NB4 (cell line): ENCODE results near the gene LCN2.

ENCODE experiments used
- DNase-seq: peaks from one replicate; pipeline ENCODE4 v3.0.0; 2010; ENCODE audit warnings: low read depth
- H3K4me3 ChIP-seq: one replicate; pipeline ENCODE4 v1.5.1; 2011; ENCODE audit warnings: mild to moderate bottlenecking, low read depth, low read length, moderate library complexity
- MYC ChIP-seq: IDR thresholded peaks from 2 replicates; pipeline ENCODE4 v1.6.1; 2011; ENCODE audit warnings: low read depth, low read length
- POLR2A ChIP-seq: IDR thresholded peaks from 2 replicates; pipeline ENCODE4 v1.6.1; 2011; ENCODE audit warnings: mild to moderate bottlenecking; ENCODE audit not compliant: insufficient read length; ENCODE audit errors: extremely low read depth
- TF ChIP-seq, protein P1 (sequence below): IDR thresholded peaks from 2 replicates; pipeline ENCODE4 v1.6.1; 2011; ENCODE audit warnings: low read depth, low read length
- TF ChIP-seq, protein P2 (sequence below): IDR thresholded peaks from one replicate; pipeline ENCODE4 v1.5.1; 2012; ENCODE audit warnings: low read depth, low read length

The LCN2 gene

DNA sequence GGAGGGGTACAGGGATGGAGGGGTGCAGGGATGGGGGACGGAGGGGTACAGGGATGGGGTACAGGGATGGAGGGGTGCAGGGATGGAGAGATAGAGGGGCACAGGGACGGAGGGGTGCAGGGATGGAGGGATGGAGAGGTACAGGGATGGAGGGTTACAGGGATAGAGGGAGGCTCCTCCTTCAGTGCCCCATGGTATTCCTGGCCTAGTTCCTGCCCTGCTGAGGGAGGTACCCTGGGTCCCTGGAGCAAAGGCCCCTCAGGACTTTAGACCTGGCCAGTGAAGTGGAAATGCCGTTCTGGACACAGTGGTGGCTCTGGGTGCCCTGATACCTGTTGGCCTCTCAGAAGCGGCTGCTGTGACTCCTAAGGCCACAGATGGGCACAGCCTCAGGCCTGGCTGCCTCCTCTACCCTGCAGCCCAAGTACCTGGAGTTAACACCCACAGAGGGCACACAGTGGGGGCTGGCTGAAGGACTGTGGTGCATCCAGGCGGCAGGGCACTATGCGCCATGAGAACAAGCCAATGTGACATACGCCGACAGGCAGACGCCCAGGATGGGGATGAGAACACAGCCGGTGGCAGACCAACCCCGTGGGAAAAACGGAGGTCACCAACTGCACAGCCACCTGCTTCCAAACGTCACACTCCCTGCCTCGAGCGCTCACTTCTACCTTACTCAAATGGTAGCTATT is 30.1 kb upstream of the LCN2 start:
- H3K4me3 ChIP-seq, result no peak overlapping the region
- no peak for DNase-seq
- TF ChIP-seq, protein P1, sequence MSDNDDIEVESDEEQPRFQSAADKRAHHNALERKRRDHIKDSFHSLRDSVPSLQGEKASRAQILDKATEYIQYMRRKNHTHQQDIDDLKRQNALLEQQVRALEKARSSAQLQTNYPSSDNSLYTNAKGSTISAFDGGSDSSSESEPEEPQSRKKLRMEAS, result no peak
- no peak for TF ChIP-seq MYC
- TF ChIP-seq POLR2A, result no peak
- TF ChIP-seq, protein P2, sequence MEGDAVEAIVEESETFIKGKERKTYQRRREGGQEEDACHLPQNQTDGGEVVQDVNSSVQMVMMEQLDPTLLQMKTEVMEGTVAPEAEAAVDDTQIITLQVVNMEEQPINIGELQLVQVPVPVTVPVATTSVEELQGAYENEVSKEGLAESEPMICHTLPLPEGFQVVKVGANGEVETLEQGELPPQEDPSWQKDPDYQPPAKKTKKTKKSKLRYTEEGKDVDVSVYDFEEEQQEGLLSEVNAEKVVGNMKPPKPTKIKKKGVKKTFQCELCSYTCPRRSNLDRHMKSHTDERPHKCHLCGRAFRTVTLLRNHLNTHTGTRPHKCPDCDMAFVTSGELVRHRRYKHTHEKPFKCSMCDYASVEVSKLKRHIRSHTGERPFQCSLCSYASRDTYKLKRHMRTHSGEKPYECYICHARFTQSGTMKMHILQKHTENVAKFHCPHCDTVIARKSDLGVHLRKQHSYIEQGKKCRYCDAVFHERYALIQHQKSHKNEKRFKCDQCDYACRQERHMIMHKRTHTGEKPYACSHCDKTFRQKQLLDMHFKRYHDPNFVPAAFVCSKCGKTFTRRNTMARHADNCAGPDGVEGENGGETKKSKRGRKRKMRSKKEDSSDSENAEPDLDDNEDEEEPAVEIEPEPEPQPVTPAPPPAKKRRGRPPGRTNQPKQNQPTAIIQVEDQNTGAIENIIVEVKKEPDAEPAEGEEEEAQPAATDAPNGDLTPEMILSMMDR, result no peak

DNA sequence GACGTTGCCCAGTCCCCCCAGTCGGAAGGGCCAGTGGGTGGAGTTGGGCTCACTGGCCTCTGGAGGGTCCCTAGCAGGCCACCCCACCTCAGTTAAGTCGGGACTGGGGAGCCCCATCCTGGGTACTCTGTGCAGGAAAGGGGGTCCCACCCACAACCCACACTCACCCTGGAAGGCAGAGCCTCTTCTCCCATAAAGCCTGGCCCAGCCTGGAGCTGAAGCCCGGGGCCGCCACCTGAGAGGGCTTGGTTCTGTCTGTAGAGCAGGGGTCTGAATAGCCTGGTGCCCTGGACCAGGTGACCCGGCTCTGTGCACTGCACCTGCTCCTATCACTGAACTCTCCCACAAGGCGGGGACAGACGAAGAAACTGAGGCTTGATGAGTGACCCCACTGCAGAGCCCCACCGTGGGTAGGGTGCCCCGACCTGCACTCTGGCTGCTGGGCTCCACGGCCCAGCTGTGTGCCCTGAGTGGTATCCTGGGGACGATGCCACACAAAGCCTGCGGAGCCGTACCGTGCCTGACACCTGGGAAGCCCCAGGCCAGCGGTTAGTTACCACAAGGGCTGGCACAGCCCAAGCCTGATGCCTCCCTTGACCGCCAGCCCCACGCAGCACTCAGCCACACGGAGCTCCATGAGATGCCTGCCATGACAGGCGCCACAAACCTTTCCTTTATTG is 29.1 kb upstream of the LCN2 start:
- TF ChIP-seq, protein P1, result no peak
- no peak for TF ChIP-seq MYC
- TF ChIP-seq, protein P2, result no peak
- TF ChIP-seq POLR2A, result no peak
- no peak overlapping the region for H3K4me3 ChIP-seq
- no peak for DNase-seq

DNA sequence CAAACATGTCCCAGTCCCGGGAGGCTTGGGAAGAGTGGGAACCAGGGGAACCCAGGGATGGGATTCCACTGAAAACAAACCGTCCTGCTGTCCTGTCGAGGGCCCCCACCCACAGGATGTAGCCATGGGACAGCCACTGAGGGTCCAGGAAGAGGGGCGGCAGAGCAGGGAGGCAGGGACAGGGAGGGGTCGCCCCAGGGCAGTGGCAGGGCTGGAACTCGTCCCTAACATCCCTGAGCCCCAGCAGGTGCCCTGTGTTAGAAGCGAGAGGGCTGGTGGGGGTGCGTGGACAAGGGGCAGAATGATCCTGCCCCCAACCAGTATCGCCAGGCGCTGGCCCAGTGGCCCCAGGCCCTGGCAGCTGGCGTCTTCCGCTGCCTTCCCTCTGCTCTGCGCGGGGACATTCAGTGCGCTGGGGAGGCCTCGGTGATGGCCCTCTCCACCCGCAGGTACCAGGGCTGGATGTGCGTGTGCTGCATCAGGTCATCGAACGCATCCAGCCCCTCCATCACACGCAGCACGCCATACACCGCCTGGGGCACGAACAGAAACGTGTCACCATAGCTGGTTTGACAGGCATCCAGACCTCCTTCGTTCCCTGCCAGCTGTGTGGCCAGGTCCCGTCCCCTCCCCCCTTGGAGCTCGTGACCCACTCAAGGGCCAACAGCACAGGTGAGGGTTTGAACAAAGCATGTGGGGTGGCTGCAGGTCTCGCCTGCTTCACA is 28.4 kb upstream of the LCN2 start:
- no peak for DNase-seq
- no peak overlapping the region for H3K4me3 ChIP-seq
- no peak for TF ChIP-seq POLR2A
- TF ChIP-seq, protein P2, result no peak
- TF ChIP-seq, protein P1, result no peak
- no peak for TF ChIP-seq MYC

DNA sequence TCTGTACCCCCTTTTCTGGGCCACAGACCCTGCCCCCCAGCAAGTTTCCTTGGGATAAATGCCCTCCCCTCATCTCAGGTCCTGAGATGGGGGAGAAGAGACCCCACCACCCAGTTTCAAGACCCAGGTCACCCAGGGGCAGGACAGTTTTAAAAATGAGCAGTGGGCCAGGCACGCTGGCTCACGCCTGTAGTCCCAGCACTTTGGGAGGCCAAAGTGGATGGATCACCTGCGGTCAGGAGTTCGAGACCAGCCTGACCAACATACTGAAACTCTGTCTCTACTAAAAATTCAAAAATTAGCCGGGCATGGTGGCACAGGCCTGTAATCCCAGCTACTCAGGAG is 27.8 kb upstream of the LCN2 start:
- no peak for DNase-seq
- TF ChIP-seq, protein P1, result no peak
- TF ChIP-seq, protein P2, result no peak
- TF ChIP-seq MYC (no peak), POLR2A (no peak)
- H3K4me3 ChIP-seq, result no peak overlapping the region

DNA sequence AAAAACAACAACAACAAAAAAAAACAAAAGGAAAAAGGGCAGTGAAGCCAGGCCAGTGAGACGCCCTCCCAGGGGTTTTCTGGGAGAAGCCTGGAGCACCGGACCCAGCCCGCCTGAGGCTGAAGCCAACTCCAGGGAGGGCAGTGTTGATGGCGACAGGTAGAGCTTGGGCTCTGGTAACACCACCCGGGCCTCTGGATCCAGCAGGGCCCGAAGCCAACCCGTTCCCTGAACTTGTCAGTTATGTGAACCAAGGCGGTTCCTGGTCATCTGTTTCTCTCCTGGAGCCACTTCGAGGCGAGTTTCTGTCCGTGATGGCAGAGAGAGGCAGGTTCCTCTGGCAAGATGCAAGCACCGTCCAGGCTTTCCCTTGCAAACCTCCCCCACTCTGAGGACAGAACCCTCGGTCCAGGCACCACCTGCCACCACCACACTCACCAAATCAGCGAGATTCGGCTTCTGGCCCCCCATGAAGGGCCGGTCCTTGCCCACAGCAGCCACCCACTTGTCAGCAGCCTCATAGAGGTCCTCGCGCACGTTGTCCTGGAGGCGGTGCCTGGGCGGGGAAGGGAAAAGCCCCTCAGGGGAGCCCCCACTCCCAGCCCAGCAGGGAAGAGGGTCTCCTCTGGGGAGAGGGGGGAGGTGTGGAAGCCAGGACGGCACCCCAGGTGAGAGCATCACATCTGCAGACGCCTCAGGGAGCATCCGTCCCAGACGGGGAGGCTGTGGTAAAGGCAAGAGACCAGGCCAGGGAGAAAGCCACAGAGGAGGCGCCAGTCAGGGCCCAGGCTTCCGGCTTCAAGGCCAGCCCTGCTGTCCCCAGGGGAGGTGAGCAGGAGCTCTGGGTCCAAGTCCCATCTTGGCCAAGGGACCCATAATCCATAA is 27.1 kb upstream of the LCN2 start:
- no peak for TF ChIP-seq MYC
- TF ChIP-seq, protein P1, result no peak
- TF ChIP-seq, protein P2, result no peak
- no peak for TF ChIP-seq POLR2A
- no peak overlapping the region for H3K4me3 ChIP-seq
- no peak for DNase-seq
